Fibroblast of skin of left biceps (primary cell): ENCODE measurements around the gene GPR153.
A peak's percentile ranks its signal among the peaks of the same experiment; 100 is the strongest.

Experiments
- DNase-seq, 2 experiments: peaks; one replicate each; pipeline ENCODE4 v3.0.0-alpha.2; 2013; ENCODE audit warnings: low read depth in 2 of 2

Gene GPR153

DNA sequence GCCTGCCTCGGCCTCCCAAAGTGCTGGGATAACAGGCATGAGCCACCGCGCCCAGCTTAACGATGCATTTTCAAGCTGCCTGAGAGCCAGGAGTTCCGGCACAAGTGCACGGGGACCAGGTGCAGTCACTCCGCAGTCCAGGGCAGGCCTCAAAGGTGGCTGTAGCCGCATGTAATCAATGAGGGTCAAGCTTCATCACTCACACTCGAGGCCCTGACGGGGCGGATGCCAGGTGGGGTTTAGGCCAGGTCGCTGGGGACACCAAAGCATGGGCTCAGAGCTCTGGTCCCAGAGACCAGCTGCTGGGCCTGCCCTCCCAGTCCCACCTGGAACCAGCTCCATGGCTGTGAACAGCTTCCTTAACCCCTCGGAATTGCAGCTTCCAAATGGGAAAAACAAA lies 26.1 kb upstream of the GPR153 start:
- no peak for DNase-seq

DNA sequence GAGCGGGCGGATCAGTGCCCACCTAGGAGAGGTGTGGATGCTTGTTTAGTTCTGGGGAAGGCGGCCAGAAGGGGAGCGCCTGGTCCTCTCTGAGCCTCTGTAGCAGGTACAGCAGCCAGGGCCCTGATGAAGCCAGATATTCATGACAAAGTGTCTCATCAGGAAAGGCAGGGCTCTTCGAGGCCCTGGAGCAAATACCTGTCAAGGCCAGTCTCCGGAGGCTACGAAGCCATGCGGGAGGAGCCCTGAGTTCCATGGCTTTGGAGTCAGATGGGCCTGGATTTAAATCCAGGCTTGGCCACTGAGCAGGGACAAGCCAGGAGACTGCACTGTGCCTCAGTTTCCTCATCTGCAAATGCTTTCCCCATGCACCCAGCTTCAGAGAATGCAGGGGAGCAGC lies 25.4 kb upstream of the GPR153 start:
- DNase-seq = no peak

DNA sequence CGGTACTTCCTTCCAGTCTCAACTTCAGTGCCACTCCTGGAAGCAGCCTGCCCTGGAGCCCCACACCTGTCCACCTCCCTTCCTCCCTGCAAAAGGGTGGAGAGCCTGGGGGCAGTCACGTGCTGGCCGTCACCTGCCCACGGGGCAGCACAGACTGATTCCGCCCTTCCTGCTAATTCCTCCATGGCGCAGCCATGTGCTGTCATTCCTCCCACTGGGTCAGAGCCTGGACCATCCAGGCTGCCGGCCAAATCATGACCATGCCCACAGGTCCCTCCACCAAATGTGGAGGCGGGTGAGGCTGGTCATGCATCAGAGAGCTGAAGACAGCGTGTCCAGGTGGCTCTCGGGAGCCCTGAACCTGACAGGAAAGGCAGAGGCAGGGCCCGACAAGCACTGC lies 24.4 kb upstream of the GPR153 start:
- no peak for DNase-seq

DNA sequence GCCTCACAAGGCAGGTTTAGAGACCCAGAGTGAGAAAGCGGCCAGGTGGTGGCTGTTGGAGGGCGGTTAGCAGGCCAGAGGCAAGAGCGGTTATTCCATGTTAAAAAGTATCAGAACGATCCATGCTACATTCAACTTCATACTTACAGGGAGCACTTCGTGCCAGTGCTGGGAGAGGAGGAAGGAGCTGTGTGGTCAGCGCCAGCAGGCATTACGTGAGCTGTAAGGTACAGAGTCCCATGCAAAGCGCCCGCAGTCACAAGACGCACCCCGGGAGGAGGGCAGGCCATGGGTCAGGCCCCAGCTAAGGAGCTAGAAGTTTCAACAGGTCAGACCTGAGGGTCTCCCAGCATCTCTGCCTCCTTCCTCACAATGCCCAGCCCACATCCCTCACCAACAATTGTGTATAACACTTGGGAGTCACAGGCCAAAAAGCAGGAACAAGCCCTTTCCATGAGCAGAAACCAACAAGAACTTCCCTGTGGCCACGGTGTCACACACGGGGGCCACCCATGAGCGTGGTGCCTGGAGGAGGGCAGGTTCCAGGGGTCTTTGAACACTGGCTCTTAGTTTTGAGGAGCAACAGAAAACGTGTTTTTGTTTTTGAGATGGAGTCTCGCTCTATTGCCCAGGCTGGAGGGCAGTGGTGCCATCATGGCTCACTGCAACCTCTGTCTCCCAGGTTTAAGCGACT lies 21.8 kb upstream of the GPR153 start:
- DNase-seq = no peak

DNA sequence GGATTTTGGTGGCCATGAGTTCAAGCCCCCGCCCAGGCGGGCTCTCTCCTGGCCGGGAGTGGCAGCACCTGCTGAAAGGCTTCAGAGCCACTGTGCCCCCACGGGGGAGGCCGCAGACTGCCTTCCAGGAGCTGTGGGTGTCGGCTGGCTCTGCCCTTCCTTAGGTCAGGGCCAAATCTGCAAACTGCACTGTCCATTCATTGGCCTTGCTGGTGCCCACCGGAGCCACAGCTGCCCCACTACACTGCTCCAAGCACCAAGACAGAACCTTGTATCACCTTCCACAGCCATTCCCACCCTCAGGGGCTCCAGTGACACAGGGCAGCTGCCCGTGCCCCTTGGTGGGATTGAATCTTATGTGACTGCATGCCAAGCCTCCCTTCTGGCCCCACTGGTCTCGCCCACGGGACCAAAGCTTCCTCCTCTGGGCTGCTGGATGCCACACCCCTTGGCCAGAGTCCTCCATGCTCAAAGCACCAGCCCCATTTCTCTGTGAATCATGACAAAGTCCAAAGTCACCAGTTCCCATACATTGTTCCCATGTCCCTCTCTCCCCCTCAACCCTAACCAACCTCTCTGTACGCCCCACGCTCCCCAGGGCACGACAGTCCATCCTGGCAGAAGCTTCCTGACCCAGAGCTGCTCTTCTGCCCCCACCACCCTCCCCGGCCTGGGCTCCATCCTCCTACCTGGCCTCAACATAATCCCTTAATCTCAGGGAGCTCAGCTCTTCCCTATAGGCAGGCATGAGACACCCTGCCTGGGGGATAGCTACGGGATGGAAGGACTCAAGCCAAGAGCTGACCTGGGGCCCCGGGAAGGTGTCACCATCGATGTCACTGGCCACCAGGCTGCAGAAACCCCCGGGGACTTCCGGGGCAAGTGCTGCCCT lies 20.9 kb upstream of the GPR153 start:
- DNase-seq = no peak

DNA sequence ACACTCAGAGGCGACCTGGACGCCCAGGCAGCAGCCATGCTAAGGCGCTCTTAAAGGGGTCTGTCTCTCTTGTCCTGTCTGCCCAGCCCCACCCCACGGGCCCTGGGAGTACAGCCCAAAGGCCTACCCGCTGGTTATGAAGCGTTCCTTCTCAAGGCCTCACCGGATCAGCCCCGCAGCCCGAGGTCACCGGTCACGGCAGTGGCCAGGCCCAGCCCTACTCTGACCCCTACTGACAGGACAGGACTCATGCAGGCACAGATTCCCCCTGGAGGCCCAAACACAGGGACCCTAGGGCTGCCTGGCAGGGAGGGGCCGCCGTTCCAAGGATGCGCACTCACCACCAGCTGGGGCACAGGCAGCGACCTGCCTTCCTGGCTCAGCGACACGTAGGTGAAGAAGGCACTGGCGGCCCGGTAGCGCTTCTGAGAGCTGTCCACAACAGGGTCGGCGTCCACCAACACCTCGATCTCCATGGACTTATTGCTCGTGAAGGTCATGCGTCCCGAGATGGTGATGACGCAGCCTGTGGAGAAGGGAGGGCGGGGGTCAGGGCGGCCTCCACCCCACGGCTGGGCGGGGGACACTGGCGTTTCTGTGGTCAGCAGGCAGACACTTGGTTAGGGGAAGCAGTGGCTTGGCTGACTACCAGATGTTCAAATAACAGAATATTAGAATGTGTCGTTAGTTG lies 20.0 kb upstream of the GPR153 start:
- DNase-seq = no peak

DNA sequence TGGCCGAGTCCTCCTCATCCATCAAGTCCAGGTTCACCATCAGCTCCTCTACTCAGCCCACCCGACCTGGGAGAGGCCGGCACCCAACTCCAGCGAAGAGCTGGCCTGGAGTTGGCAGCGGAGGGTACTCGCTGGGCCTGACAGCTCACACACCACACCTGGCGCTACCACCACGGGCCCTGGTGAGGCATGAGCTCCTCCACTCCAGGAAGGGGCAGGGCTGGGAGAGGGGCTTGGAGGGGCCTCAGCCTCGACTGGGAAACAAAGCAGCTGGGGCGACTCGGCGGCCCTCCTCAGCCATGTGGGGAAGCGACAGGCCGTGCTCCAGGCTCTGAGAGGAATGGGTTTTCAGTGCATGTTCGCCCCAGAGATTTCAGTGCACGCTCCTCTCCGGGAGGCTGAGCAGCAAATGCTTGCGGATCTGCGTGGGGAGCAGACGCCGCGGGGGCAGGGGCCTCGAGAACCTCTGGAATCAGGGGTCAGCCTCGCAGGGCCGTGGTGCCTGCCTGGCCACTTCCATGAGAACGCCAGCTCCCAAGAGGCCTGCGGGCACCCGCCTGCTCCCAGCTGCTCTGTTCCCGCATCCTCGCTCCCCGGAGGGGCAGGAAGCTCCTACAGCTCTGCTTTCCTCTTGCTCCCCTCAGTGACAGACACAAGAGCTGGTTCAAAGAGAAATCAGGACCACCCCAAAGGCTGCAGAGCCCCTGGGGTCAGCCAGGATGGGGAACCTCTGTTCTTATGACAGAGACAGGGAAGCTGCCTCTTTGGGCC lies 18.9 kb upstream of the GPR153 start:
- no peak for DNase-seq

DNA sequence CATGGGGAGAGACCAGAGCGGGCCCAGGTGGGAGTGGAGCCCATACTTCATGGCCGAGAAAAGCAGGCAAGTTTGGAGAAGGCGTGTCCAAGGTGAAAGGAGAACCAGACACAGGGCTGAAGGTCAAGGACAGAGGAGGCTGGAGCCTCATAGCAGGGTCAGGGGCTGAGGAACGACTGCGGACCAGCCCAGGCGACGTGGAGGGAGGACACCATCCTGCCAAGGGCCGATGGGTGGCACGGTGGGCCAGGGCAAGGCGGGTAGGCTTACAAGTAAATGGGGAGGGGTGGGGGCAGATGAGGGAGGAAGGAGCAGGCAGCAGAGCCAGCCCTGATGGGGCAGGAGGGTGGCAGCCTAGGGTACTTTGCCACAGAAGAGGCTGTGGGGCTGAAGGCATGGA lies 18.2 kb upstream of the GPR153 start:
- no peak for DNase-seq

DNA sequence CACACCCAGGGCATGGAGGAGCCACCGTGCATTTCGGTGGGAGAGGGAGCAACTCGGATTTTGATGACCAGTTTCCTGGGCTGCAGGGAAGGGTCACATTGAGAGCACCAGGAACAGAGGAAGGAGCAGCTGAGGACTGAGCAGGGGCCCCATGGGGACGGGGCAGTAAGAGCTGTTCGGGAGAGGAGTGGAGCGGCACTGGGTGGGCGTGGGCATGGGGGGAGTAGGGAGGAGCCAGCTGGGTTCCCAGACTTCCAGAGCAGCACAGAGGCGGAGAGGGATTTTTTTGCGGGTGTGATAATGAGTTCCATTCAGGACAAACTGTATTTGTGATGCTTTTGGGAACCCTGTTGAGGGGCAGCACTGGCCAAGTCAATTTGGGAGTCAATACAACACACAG lies 17.4 kb upstream of the GPR153 start:
- no peak for DNase-seq

DNA sequence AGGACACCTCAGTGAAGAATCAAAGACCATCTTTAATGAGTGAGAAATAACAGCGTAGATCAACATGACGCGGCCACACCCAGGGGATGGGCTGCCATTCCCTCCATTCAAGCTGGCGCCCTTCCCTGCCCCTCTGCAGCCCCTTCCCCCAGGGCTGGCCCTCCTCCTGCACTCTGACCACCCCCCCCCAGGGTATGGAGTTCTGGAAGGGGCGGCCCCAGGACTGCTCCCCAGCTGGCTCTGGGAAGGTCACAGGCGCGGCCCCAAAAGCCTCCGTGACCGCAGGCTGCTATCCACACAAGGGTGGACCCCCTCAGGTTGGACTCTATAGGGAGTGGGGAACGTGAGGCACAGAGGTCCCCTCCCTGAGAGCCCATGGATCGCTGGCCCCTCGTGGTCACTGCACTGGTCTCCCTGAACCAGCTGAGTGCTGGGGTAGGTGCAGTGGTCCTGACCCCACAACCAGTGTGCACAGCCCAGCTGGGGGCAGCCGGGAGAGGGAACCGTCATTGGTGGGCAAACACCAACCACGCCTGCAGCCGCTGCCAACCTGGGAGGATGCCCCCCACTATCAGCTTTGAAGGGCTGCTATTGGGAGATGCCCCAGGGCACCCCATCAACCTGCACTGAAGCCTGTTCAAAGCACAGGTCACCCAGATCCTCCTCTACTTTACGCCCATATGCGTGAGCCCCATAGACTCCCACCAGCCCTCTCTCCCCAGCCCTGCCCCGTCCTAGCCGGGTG lies 16.1 kb upstream of the GPR153 start:
- no peak for DNase-seq

DNA sequence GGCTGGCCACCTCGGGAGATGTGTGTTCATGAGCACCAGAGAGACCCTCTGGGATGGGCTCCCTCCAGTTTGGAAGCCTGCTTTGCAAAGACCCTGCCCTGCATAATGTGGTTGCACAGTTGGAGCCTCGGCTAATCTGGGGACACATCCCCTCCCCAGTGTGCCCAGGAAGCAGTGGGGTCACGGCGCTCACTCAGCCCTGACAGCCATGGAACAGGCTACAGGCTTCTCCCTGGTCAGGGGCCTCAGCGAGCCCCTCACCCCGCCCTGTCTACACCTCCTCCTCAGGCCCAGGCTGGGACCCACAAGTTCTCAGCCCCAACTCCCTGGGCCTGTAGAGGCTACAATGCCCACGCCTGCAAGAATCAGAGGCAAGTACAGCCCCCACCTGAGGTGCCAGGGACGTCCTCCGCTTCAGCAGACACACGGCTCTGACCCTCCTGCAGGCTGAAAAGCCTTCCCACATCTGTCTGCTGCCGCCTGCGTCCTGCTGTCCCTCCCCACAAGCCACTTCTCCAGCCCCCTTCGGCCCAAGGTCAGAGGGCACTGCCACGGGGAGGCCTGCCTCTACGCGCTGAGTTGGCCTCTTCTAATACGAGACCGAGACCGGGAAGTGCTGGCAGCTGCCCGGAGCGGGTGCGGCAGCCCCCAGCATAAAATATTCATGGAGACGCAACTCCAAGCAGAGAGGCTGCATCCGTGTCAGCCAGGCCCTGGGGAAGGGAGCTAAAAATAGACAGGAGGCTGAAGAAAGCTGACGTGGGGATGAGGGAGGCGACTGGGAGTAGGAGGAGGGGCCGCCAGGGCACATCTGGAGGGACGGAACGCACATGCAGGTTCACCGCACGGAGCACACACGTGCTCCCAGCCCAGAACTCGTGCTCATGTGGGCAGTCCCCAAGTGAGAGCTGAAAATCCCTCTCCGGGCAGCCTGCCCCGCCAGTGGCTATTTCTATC lies 15.2 kb upstream of the GPR153 start:
- peak; percentile 49 to 53 for DNase-seq

DNA sequence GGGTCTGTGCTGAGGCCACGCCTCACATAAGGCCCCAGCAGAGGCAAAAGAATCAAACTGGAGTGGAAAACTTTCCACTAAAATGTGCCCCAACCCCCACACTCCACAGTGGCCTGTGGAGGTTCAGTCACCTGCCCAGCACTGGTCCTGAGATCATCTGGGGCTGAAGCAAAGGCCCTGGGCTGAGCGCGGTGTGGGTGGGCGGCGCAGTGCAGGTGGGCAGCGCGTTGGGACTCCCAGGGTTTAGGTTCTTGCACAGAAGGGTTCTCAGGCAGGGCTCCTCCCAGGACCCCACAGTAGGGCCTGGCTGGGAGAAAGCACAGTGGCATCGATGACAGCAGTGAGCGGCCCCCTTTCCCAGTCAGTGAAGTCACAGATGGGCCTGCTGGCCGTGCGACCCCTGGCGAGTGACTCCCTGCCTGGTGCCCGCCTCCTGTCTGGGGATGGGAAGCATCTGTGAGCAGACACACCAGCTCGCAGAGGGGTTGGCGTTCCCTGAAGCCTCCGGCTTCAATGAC lies 13.8 kb upstream of the GPR153 start:
- no peak for DNase-seq

DNA sequence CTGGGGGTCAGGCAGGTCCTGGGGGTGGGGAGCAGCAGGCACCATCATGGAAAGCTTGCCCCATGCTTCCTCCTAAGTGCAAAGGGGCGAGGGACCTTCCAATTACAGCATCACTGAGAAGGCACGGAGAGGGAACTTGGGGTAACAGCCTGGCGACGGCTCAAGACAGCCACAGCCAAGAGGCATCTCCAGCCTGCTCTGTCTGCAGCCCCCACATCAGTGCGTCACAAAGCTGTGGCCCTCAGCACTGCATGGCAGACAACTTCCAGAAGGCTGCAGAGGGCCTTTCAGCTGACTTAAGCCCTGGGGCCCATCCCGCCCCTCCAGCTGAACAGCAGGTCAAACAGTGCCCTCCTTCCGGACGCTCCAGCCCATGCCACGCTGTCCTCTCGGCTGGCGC lies 13.2 kb upstream of the GPR153 start:
- no peak for DNase-seq

DNA sequence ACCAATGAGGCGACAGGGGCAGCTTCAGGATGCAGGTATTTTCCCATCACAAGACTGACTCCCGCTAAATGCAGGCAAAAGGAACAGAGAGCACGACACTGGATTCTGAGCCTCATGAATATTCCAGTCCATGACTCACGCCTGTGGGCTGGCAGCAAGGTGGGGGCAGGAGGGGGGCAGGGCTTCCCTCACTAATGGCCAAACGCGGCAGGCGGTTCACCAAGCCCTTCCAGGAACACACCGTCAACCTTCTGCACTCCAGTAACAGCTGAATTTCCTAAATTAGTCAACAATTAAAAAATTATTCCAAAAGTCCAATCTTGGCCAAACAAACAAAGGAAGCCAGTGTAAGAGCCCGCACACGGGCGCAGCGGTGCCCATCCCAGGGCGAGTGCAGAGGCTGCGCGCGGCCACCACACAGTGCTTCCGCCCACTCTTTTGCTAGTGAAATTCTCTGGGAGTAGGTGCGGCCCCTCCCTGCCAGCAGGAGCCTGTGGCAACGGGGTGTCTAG lies 12.5 kb upstream of the GPR153 start:
- DNase-seq = no peak

DNA sequence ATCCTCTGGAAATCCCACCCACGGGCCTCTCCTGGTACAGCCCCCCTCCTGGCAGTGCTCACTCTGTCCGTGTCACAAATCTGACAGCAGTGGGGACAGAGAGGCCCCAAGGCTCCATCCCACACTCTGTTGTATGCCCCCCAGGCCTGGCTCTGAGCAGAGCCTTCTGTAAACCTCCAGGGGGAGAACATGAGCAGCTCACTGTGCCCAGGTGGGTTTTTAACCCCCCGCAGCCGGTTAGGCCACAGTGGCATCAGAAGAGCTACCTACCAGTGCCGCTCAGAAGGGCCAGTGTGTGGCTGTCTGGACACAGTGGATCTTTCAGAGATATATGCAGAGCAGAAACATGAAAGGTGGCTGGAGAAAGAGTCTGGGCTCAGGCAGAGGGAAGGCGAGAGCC lies 12.0 kb upstream of the GPR153 start:
- no peak for DNase-seq

DNA sequence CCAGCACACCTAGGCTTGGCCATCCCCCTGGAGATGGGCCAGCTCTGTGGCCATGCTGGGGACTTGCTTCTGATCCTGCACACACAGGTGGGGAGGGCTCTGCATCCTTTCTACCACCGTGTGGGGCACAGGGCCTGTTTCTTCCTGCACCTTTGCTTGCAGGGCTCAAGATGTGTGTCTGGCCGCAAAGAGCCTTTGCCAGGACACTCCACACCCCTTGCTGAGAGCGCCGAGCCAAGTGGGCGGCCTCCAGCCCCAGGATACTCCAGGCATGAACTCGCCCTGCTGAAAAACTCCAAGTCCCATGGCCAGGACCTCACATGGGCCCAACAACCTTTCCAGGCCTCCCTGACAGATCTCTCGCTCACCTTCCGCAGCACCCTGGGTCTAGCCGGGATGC lies 11.6 kb upstream of the GPR153 start:
- no peak for DNase-seq

DNA sequence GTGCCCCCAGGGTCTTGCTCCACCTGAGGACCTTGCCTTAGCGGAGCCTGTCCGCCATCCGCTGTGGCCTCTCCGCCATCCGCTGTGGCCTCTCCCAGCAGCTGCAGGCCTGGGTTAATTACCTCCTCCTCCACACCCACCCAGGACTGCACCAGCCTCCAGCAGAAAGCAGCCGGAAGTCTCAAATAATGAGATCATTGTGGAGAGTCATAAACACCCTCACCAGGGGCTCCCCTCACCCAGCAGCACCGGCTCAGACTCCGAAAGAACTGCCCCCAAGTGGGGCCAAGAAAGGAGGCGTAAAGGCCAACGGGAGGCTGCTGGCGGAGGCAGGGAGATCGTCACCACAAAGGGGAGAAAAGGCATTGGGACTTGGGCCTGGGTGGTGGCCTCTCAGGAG lies 10.7 kb upstream of the GPR153 start:
- DNase-seq = no peak

DNA sequence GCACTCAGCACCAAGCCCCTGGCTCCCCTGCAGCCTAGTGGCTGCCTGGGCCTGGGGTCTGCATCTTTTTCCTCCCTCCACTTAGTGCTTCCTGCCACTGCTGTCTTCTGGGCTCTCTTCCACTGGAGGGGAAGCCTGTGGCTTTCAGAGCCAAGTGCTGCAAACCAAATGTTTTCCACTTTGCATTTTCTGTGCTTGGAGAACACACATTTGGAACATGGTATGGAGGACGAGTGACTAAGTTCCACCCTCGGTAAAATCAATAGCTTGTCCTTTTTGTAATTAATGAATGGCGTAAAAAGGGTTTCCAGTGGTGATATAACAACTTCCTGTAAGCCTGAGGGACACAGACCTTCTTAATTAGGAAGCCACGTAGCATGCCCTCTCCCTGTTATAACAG lies 10.1 kb upstream of the GPR153 start:
- DNase-seq = no peak

DNA sequence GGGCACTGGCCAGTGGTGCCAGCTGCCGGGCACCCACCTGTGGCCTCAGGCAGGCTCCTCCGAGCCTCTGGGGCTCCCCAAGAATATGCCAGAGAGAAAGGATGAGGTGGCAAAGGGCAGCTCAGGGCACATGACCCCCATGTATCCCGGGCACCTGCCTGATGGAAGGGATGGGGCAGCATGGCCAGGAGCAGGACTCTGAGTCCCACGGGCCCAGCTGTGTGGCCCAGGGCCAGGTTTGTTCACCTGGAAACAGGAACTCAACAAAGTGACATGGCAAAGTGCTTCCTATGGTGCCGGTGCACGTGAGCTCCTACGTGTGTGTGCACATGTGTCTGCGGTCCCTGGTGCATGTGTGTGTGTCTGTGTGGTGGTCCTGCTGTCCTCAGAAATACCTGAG lies 9.5 kb upstream of the GPR153 start:
- DNase-seq = no peak
